ENCODE results near the gene PI4K2B. TPM values are rescaled to one million over a fixed set of nuclear protein-coding genes. Genes with fewer than 3 reads are reported as not detected.

Gene PI4K2B
- total RNA-seq, 1 donor from 2014 or later, result 9.8 TPM

GRCh38 chr4:25290490-25291067 is 56.7 kb downstream of the PI4K2B start:
- DNase-seq (ENCODE audit: low spot score in 2 of 2), result no peak
- H3K4me3 ChIP-seq, result no peak overlapping the region
- intact Hi-C loops (cut with DNase I), result no loop called here
- no peaks in the 10 kb centered on the region for H3K36me3 ChIP-seq
- H3K27me3 ChIP-seq, result no peaks in the 10 kb centered on the region
- no peak overlapping the region for H3K27ac ChIP-seq
- H3K4me1 ChIP-seq, result no peaks in the 10 kb centered on the region
- TF ChIP-seq CTCF (IDR thresholded peaks at IDR 0.05), result no peak
- H3K9me3 ChIP-seq, result peaks cover 0 to 4% of the 10 kb centered on the region in 2 donors

DNA sequence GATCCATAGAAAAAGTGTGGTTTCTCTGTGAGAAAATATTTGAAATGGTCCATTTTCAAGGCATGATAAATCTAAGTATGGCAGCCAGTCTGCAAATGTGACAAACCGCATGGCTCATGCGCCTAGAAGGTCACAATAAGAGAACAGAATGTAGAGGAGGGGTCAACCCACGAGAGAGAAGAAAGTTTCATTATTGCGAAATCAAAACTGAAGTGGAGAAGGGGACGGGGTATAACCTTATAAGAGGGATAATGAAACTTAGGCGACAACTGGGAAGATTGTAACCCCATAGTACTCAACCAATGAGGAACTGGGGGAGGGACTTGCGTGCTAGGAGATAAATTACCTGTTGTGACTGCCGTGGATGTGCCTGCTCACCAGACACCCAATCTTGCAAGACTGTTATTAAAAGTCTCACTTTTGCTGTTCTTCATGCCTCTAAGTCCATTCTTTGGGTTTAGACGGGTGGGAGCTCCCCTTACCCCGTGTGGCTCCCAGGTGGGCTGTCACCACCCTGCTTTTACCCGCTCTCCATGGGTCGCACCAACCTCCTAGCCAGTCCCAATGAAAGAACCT is 57.4 kb downstream of the PI4K2B start:
- DNase-seq (ENCODE audit: low spot score in 2 of 2), result no peak
- intact Hi-C loops (cut with DNase I), result no loop called here
- peaks cover 0 to 4% of the 10 kb centered on the region in 2 donors for H3K9me3 ChIP-seq
- no peaks in the 10 kb centered on the region for H3K4me1 ChIP-seq
- no peak overlapping the region for H3K4me3 ChIP-seq
- no peaks in the 10 kb centered on the region for H3K27me3 ChIP-seq
- TF ChIP-seq CTCF (IDR thresholded peaks at IDR 0.05), result no peak
- H3K36me3 ChIP-seq, result no peaks in the 10 kb centered on the region
- H3K27ac ChIP-seq, result no peak overlapping the region

- Histone ChIP-seq H3K36me3 (no peaks in the 10 kb centered on the region), H3K4me1 (no peaks in the 10 kb centered on the region), H3K9me3 (no peaks in the 10 kb centered on the region), H3K27me3 (no peaks in the 10 kb centered on the region), H3K4me3 (no peak overlapping the region), H3K27ac (no peak overlapping the region)
- intact Hi-C loops (cut with DNase I), result no loop called here
- no peak for TF ChIP-seq CTCF (IDR thresholded peaks at IDR 0.05)
- no peak for DNase-seq (ENCODE audit: low spot score in 2 of 2)
Measured at GRCh38 chr4:25297528-25298242, 63.9 kb downstream of the PI4K2B start.

GRCh38 chr4:25299476-25300203 is 65.8 kb downstream of the PI4K2B start:
- no peaks in the 10 kb centered on the region for H3K9me3 ChIP-seq
- no peak for DNase-seq (ENCODE audit: low spot score in 2 of 2)
- H3K4me1 ChIP-seq, result no peaks in the 10 kb centered on the region
- H3K27me3 ChIP-seq, result no peaks in the 10 kb centered on the region
- no peaks in the 10 kb centered on the region for H3K36me3 ChIP-seq
- H3K4me3 ChIP-seq, result no peak overlapping the region
- intact Hi-C loops (cut with DNase I), result no loop called here
- no peak for TF ChIP-seq CTCF (IDR thresholded peaks at IDR 0.05)
- no peak overlapping the region for H3K27ac ChIP-seq

- Histone ChIP-seq H3K4me1 (no peaks in the 10 kb centered on the region), H3K27ac (no peak overlapping the region), H3K36me3 (no peaks in the 10 kb centered on the region), H3K9me3 (no peaks in the 10 kb centered on the region), H3K4me3 (no peak overlapping the region), H3K27me3 (no peaks in the 10 kb centered on the region)
- DNase-seq (ENCODE audit: low spot score in 2 of 2), result no peak
- intact Hi-C loops (cut with DNase I), result no loop called here
- TF ChIP-seq CTCF (IDR thresholded peaks at IDR 0.05), result no peak
Measured at GRCh38 chr4:25301471-25301870, 67.6 kb downstream of the PI4K2B start.

Measured in ascending aorta (tissue), 2 donors.